Erythroblast (primary cell): ENCODE measurements around the gene GPR4.

ENCODE experiments used
- GATA1 ChIP-seq: IDR thresholded peaks from 2 replicates; pipeline ENCODE4 v1.6.1; 2011; ENCODE audit warnings: low read depth, mild to moderate bottlenecking, control low read depth, low read length, moderate library complexity
- POLR2A ChIP-seq: IDR thresholded peaks from 2 replicates; pipeline ENCODE4 v1.6.1; 2011; ENCODE audit warnings: mild to moderate bottlenecking, low read length

DNA sequence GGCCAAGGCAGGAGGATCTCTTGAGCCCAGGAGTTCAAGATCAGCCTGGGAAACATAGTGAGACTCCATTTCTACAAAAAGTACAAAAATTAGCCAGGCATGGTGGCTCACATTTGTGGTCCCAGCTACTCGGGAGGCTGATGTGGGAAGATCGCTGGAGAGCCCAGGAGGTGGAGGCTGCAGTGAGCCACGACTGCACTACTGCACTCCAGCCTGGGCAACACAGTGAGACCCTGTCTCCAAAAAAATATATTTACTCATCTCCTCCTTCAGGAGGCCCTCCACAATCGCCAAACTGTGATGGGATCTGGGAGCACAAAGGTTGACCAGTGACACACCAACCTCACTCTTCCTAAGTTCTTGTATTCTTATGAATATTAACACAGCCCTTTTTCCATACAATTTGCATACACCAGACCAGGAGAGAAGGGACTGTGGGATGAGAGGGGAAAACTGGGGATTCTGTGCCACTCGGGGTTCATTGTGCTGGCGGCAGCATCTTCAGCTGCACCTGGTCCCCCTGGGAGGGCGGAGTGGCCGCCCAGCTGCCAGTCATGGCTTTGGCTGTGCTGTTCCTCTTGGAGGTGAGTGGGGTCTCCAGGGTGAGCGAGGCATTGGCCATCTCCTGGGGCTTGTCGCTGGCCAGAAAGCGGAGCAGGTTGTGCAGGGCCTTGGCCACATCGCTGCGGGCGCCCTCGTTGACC is 11.6 kb downstream of the GPR4 start:
- TF ChIP-seq POLR2A (no peak), GATA1 (no peak)
